GM23338 (cell line): Measurements from ENCODE around the gene GFPT2.

Source experiments
- EZH2 ChIP-seq: fragments of 200-600 bp; sonication (generic); IDR thresholded peaks from one replicate; pipeline ENCODE4 v1.8.0; 2017; ENCODE audit warnings: antibody characterized with exemption, mild to moderate bottlenecking, low read depth; ENCODE audit not compliant: unreplicated experiment
- JUNB ChIP-seq: IDR thresholded peaks from one replicate; pipeline ENCODE4 v1.6.1; 2016; ENCODE audit warnings: antibody characterized with exemption; ENCODE audit not compliant: unreplicated experiment
- POLR2AphosphoS5 ChIP-seq: IDR thresholded peaks from 2 replicates; pipeline ENCODE4 v1.6.1; 2016; ENCODE audit warnings: antibody characterized with exemption, low read depth
- TF ChIP-seq, protein P1 (sequence below), 2 experiments: fragments of 200-600 bp in 1 of 2; sonication (generic) in 1 of 2; conservative IDR thresholded peaks; 2 replicates each; pipeline versions ENCODE4 v1.5.1 to v1.6.1; 2016 to 2017; ENCODE audit warnings: antibody characterized with exemption in 2 of 2, low read depth in 2 of 2, mild to moderate bottlenecking in 2 of 2, moderate library complexity in 1 of 2
- TF ChIP-seq, protein P2 (sequence below): IDR thresholded peaks from one replicate; pipeline ENCODE4 v1.6.1; 2018; ENCODE audit warnings: antibody characterized with exemption; ENCODE audit not compliant: unreplicated experiment

DNA sequence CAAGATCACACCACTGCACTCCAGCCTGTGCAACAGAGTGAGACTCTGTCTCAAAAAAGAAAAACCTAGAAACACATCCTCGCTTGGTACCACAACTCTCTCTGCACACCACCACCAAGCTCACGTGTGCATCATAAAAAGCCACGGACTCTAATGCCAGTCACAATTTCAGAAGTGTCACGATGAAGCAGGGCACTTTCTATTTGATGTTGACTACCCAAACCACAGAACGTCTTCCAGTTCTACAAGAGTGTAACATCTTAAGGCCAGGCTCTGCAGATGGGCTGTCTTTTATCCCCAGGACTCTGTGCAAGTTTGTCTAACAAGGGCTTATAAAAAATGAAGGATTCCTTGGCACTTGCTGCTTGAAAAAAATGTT is 22.9 kb downstream of the GFPT2 start:
- TF ChIP-seq, protein P1, sequence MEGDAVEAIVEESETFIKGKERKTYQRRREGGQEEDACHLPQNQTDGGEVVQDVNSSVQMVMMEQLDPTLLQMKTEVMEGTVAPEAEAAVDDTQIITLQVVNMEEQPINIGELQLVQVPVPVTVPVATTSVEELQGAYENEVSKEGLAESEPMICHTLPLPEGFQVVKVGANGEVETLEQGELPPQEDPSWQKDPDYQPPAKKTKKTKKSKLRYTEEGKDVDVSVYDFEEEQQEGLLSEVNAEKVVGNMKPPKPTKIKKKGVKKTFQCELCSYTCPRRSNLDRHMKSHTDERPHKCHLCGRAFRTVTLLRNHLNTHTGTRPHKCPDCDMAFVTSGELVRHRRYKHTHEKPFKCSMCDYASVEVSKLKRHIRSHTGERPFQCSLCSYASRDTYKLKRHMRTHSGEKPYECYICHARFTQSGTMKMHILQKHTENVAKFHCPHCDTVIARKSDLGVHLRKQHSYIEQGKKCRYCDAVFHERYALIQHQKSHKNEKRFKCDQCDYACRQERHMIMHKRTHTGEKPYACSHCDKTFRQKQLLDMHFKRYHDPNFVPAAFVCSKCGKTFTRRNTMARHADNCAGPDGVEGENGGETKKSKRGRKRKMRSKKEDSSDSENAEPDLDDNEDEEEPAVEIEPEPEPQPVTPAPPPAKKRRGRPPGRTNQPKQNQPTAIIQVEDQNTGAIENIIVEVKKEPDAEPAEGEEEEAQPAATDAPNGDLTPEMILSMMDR (conservative IDR thresholded peaks at IDR 0.05; ENCODE audit: low read depth in 2 of 2), result no peak
- TF ChIP-seq, protein P2, sequence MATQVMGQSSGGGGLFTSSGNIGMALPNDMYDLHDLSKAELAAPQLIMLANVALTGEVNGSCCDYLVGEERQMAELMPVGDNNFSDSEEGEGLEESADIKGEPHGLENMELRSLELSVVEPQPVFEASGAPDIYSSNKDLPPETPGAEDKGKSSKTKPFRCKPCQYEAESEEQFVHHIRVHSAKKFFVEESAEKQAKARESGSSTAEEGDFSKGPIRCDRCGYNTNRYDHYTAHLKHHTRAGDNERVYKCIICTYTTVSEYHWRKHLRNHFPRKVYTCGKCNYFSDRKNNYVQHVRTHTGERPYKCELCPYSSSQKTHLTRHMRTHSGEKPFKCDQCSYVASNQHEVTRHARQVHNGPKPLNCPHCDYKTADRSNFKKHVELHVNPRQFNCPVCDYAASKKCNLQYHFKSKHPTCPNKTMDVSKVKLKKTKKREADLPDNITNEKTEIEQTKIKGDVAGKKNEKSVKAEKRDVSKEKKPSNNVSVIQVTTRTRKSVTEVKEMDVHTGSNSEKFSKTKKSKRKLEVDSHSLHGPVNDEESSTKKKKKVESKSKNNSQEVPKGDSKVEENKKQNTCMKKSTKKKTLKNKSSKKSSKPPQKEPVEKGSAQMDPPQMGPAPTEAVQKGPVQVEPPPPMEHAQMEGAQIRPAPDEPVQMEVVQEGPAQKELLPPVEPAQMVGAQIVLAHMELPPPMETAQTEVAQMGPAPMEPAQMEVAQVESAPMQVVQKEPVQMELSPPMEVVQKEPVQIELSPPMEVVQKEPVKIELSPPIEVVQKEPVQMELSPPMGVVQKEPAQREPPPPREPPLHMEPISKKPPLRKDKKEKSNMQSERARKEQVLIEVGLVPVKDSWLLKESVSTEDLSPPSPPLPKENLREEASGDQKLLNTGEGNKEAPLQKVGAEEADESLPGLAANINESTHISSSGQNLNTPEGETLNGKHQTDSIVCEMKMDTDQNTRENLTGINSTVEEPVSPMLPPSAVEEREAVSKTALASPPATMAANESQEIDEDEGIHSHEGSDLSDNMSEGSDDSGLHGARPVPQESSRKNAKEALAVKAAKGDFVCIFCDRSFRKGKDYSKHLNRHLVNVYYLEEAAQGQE, result no peak
- TF ChIP-seq POLR2AphosphoS5, result no peak
- TF ChIP-seq EZH2, result no peak
- no peak for TF ChIP-seq JUNB
